GM23338 (cell line): ENCODE measurements around the gene EMX1. TPM values are rescaled to one million over a fixed set of nuclear protein-coding genes. Genes with fewer than 3 reads are reported as not detected.
"Not testable (repeated sequence)": the region's sequence is repeated elsewhere in the genome, so short reads cannot be mapped to it uniquely, and the experiment has no call there.

Experiments used
- ATAC-seq: fragments of 200-7000 bp; cut with Tn5 transposase; 3 replicates; pipeline ENCODE4 v1.9.1; 2020
- DNase-seq: peaks from one replicate; pipeline ENCODE4 v3.0.0-alpha.2; 2015; ENCODE audit warnings: low spot score
- H2AFZ ChIP-seq: fragments of 200-600 bp; sonication (generic); 2 replicates; pipeline ENCODE4 v1.8.0; 2016; ENCODE audit warnings: antibody characterized with exemption, mild to moderate bottlenecking, moderate library complexity
- H3F3A ChIP-seq: fragments of 200-600 bp; sonication (generic); replicated peaks from 2 replicates; pipeline ENCODE4 v1.8.0; 2017; ENCODE audit warnings: antibody characterized with exemption, mixed run types, low read depth
- H3K27ac ChIP-seq: fragments of 200-600 bp; sonication (generic); 2 replicates; pipeline ENCODE4 v1.6.1; 2016; ENCODE audit warnings: low read depth
- H3K27me3 ChIP-seq: fragments of 200-600 bp; sonication (generic); 2 replicates; pipeline ENCODE4 v1.8.0; 2016; ENCODE audit warnings: mild to moderate bottlenecking, mixed run types, moderate library complexity; ENCODE audit not compliant: insufficient read depth
- H3K36me3 ChIP-seq: fragments of 200-600 bp; sonication (generic); 2 replicates; pipeline ENCODE4 v1.8.0; 2016; ENCODE audit warnings: mild to moderate bottlenecking; ENCODE audit not compliant: insufficient read depth
- H3K4me1 ChIP-seq: fragments of 200-600 bp; sonication (generic); 2 replicates; pipeline ENCODE4 v1.8.0; 2016; ENCODE audit warnings: mild to moderate bottlenecking, moderate library complexity; ENCODE audit not compliant: insufficient read depth
- H3K4me2 ChIP-seq: fragments of 200-600 bp; sonication (generic); 2 replicates; pipeline ENCODE4 v1.7.1; 2017; ENCODE audit warnings: mixed run types
- H3K4me3 ChIP-seq: fragments of 200-600 bp; sonication (generic); 2 replicates; pipeline ENCODE4 v1.6.1; 2016; ENCODE audit warnings: mixed run types
- H3K79me2 ChIP-seq: fragments of 200-600 bp; sonication (generic); replicated peaks from 2 replicates; pipeline ENCODE4 v1.8.0; 2017; ENCODE audit warnings: mild to moderate bottlenecking; ENCODE audit not compliant: insufficient read depth
- H3K9me2 ChIP-seq: fragments of 200-600 bp; sonication (generic); 2 replicates; pipeline ENCODE4 v1.8.0; 2017; ENCODE audit not compliant: insufficient read depth
- H4K20me1 ChIP-seq: fragments of 200-600 bp; sonication (generic); replicated peaks from 2 replicates; pipeline ENCODE4 v1.8.0; 2017; ENCODE audit warnings: mild to moderate bottlenecking; ENCODE audit not compliant: insufficient read depth
- H3K27ac Mint-ChIP-seq: 2 replicates; pipeline ENCODE4 v1.8.0; 2020; ENCODE audit warnings: inconsistent platforms, mild to moderate bottlenecking, moderate library complexity, mixed read lengths
- H3K27me3 Mint-ChIP-seq: 3 replicates; pipeline ENCODE4 v1.8.0; 2022; ENCODE audit warnings: low read depth, mild to moderate bottlenecking, moderate library complexity, mixed read lengths, inconsistent platforms; ENCODE audit not compliant: insufficient read depth, poor library complexity
- H3K36me3 Mint-ChIP-seq: 3 replicates; pipeline ENCODE4 v1.8.0; 2021; ENCODE audit warnings: low read depth, mild to moderate bottlenecking, inconsistent platforms, moderate library complexity, mixed read lengths
- H3K4me1 Mint-ChIP-seq: 3 replicates; pipeline ENCODE4 v1.8.0; 2020; ENCODE audit warnings: mild to moderate bottlenecking, inconsistent platforms, mixed read lengths
- H3K4me3 Mint-ChIP-seq: 3 replicates; pipeline ENCODE4 v1.8.0; 2021; ENCODE audit warnings: moderate library complexity, mild to moderate bottlenecking, inconsistent platforms, mixed read lengths
- H3K9me3 Mint-ChIP-seq: 3 replicates; pipeline ENCODE4 v1.8.0; 2020; ENCODE audit warnings: moderate library complexity, mild to moderate bottlenecking, inconsistent platforms, mixed read lengths
- CREB1 ChIP-seq: fragments of 250-450 bp; sonication (Bioruptor Pico); IDR thresholded peaks from 2 replicates; pipeline ENCODE4 v1.5.0; 2020; ENCODE audit warnings: low read depth, mild to moderate bottlenecking, moderate library complexity
- EZH2 ChIP-seq: fragments of 200-600 bp; sonication (generic); IDR thresholded peaks from one replicate; pipeline ENCODE4 v1.8.0; 2017; ENCODE audit warnings: antibody characterized with exemption, mild to moderate bottlenecking, low read depth; ENCODE audit not compliant: unreplicated experiment
- EZH2phosphoT487 ChIP-seq: fragments of 200-600 bp; sonication (generic); IDR thresholded peaks from one replicate; pipeline ENCODE4 v1.8.1; 2018; ENCODE audit warnings: antibody characterized with exemption; ENCODE audit not compliant: unreplicated experiment
- NANOG ChIP-seq: IDR thresholded peaks from 2 replicates; pipeline ENCODE4 v1.6.1; 2016; ENCODE audit warnings: antibody characterized with exemption, borderline replicate concordance
- POLR2AphosphoS5 ChIP-seq: IDR thresholded peaks from 2 replicates; pipeline ENCODE4 v1.6.1; 2016; ENCODE audit warnings: antibody characterized with exemption, low read depth
- STAT1 ChIP-seq: IDR thresholded peaks from one replicate; pipeline ENCODE4 v1.6.1; 2016; ENCODE audit warnings: antibody characterized with exemption; ENCODE audit not compliant: unreplicated experiment
- ZNF114 ChIP-seq: fragments of 250-450 bp; sonication (Bioruptor Pico); IDR thresholded peaks from 2 replicates; pipeline ENCODE4 v1.5.0; 2020; ENCODE audit warnings: mild to moderate bottlenecking, moderate library complexity
- ZNF331 ChIP-seq: fragments of 250-450 bp; sonication (Bioruptor Pico); IDR thresholded peaks from 2 replicates; pipeline ENCODE4 v1.5.0; 2020; ENCODE audit warnings: low read depth, mild to moderate bottlenecking, moderate library complexity
- polyA plus RNA-seq: library from polyadenylated mRNA; unstranded; fragments of >200 nt; fragmentation: Nextera tagmentation; extraction: Ambion mirVana; gene quantifications from 2 replicates; pipeline ENCODE4 v1.2.1, GENCODE V29; 2016
- total RNA-seq: library from RNA; depleted of rRNA; stranded (reverse); fragments of >200 nt; shearing (Covaris generic); gene quantifications from 2 replicates; pipeline ENCODE4 v1.2.3, GENCODE V29; 2014
- TF ChIP-seq, protein P1 (sequence below): IDR thresholded peaks from 2 replicates; pipeline ENCODE4 v1.6.1; 2016; ENCODE audit warnings: antibody characterized with exemption
- TF ChIP-seq, protein P2 (sequence below): IDR thresholded peaks from one replicate; pipeline ENCODE4 v1.6.1; 2018; ENCODE audit warnings: antibody characterized with exemption; ENCODE audit not compliant: unreplicated experiment

EMX1 gene
- total and polyA plus RNA-seq, 2 experiments from 2014 or later = 3.9 to 7.9 TPM

DNA sequence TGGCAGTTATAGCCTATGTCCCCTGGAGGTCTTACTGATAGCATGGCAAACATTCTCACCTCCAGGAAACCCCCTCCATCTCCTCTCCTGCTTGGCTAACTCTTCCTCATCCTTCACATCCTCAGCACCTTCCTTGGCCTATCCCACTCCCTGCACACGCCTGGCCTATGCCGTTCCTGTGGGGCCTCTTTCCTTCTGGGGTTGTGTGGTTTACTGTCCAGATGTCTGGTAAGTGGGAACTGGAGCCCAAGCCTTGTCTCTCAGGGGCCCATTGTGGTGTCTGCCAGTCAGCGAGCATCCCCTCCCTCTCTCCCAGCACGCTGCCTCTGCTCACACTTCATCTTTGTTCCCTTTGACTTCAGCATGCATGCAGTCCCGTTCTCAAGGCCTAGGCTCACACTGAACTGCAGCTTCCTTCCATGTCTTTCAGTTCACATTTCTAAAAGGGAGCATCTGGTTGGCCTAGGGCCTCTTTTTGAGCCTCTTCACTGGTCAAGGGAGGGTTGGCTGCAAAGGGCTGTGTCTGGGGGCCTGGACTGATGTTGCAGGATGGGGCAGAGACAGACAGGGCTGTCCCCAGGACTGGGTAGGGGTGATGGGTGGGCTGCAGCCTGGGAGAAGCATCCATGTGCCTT is 17.0 kb upstream of the EMX1 start:
- Mint-ChIP-seq H3K27ac (no peak overlapping the region), H3K27me3 (peaks cover 10% of the 10 kb centered on the region), H3K4me3 (no peak overlapping the region), H3K4me1 (peaks cover 8% of the 10 kb centered on the region), H3K36me3 (no peaks in the 10 kb centered on the region), H3K9me3 (no peaks in the 10 kb centered on the region)
- no peaks in the 10 kb centered on the region for H4K20me1 ChIP-seq
- peaks cover 47% of the 10 kb centered on the region for H3K27me3 ChIP-seq
- no peak overlapping the region for H2AFZ ChIP-seq
- H3K9me2 ChIP-seq = no peaks in the 10 kb centered on the region
- H3K4me1 ChIP-seq = peaks cover 9% of the 10 kb centered on the region
- H3K4me3 ChIP-seq = no peak overlapping the region
- DNase-seq (no peak), ATAC-seq (no peak)
- no peak overlapping the region for H3K27ac ChIP-seq
- no peak overlapping the region for H3K4me2 ChIP-seq
- H3K79me2 ChIP-seq = no peaks in the 10 kb centered on the region
- TF ChIP-seq NANOG (no peak), ZNF114 (CRISPR knock-in tag) (no peak), EZH2phosphoT487 (no peak), EZH2 (no peak), POLR2AphosphoS5 (no peak), CREB1 (no peak), ZNF331 (CRISPR knock-in tag) (no peak)
- TF ChIP-seq, protein P1, sequence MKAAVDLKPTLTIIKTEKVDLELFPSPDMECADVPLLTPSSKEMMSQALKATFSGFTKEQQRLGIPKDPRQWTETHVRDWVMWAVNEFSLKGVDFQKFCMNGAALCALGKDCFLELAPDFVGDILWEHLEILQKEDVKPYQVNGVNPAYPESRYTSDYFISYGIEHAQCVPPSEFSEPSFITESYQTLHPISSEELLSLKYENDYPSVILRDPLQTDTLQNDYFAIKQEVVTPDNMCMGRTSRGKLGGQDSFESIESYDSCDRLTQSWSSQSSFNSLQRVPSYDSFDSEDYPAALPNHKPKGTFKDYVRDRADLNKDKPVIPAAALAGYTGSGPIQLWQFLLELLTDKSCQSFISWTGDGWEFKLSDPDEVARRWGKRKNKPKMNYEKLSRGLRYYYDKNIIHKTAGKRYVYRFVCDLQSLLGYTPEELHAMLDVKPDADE = no peak
- TF ChIP-seq, protein P2, sequence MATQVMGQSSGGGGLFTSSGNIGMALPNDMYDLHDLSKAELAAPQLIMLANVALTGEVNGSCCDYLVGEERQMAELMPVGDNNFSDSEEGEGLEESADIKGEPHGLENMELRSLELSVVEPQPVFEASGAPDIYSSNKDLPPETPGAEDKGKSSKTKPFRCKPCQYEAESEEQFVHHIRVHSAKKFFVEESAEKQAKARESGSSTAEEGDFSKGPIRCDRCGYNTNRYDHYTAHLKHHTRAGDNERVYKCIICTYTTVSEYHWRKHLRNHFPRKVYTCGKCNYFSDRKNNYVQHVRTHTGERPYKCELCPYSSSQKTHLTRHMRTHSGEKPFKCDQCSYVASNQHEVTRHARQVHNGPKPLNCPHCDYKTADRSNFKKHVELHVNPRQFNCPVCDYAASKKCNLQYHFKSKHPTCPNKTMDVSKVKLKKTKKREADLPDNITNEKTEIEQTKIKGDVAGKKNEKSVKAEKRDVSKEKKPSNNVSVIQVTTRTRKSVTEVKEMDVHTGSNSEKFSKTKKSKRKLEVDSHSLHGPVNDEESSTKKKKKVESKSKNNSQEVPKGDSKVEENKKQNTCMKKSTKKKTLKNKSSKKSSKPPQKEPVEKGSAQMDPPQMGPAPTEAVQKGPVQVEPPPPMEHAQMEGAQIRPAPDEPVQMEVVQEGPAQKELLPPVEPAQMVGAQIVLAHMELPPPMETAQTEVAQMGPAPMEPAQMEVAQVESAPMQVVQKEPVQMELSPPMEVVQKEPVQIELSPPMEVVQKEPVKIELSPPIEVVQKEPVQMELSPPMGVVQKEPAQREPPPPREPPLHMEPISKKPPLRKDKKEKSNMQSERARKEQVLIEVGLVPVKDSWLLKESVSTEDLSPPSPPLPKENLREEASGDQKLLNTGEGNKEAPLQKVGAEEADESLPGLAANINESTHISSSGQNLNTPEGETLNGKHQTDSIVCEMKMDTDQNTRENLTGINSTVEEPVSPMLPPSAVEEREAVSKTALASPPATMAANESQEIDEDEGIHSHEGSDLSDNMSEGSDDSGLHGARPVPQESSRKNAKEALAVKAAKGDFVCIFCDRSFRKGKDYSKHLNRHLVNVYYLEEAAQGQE = no peak
- no peaks in the 10 kb centered on the region for H3K36me3 ChIP-seq
- H3F3A ChIP-seq = no peaks in the 10 kb centered on the region

DNA sequence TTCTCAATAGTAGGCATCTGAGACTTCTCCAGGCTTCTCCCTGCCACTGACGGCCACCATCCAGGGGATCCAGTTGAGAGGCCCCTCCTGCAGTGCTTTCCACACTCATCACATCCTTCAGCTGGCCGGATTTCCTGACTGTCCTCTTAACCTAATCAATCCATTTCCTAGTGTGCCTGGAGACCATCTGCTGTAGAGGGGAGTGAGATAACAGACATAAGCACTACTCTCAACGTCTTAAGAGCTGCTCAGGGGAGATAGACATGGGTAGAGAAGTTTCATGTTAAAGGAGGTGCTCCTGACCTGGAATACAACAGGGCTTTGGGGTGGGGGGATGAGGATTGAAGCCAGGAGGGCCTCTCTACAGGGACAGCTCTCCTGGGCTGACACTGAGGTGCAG is 15.9 kb upstream of the EMX1 start:
- H3F3A ChIP-seq = no peaks in the 10 kb centered on the region
- peaks cover 3% of the 10 kb centered on the region; the same call in 1 of the 3 replicates for H3K4me1 Mint-ChIP-seq
- no peak overlapping the region for H3K4me3 Mint-ChIP-seq
- no peak for TF ChIP-seq NANOG
- no peak for TF ChIP-seq STAT1
- no peak for TF ChIP-seq EZH2phosphoT487
- H3K27ac ChIP-seq = no peak overlapping the region
- 0 out of 2 replicates have a peak, but pooled peaks cover 3% of the 10 kb centered on the region for H3K4me1 ChIP-seq
- no peak for DNase-seq
- no peak for ATAC-seq
- peaks cover under 1% of the 10 kb centered on the region for H3K27me3 Mint-ChIP-seq
- H3K27ac Mint-ChIP-seq = no peak overlapping the region
- H3K79me2 ChIP-seq = no peaks in the 10 kb centered on the region
- H3K36me3 Mint-ChIP-seq = no peaks in the 10 kb centered on the region
- H3K9me3 Mint-ChIP-seq = no peaks in the 10 kb centered on the region
- H3K9me2 ChIP-seq = no peaks in the 10 kb centered on the region
- H2AFZ ChIP-seq = no peak overlapping the region
- H3K27me3 ChIP-seq = peaks cover 48% of the 10 kb centered on the region
- H4K20me1 ChIP-seq = no peaks in the 10 kb centered on the region
- H3K36me3 ChIP-seq = no peaks in the 10 kb centered on the region
- H3K4me3 ChIP-seq = no peak overlapping the region
- no peak overlapping the region for H3K4me2 ChIP-seq

DNA sequence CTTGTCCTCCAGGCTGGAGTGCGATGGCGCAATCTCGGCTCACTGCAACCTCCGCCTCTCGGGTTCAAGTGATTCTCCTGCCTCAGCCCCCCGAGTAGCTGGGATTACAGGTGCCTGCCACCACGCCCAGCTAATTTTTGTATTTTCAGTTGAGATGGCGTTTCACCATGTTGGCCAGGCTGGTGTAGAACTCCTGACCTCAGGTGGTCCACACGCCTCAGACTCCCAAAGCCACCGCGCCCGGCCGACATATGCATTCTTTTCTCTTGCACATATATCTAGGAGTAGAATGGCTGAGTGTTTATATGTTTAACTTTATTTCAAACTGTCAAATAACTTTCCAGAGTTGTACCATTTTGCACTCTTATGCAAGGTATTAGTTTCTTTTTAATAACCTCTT is 9.9 kb upstream of the EMX1 start:
- H3K9me3 Mint-ChIP-seq, H3K4me1 ChIP-seq, H3K27ac ChIP-seq, H4K20me1 ChIP-seq, H3F3A ChIP-seq, H3K4me3 Mint-ChIP-seq, ATAC-seq, H3K36me3 Mint-ChIP-seq, H3K27ac Mint-ChIP-seq, H3K4me3 ChIP-seq, DNase-seq, H3K36me3 ChIP-seq, H2AFZ ChIP-seq, H3K4me1 Mint-ChIP-seq, H3K9me2 ChIP-seq, H3K4me2 ChIP-seq, H3K79me2 ChIP-seq: not testable (repeated sequence)
- H3K27me3 Mint-ChIP-seq = peaks cover 21% of the 10 kb centered on the region
- H3K27me3 ChIP-seq = peaks cover 74% of the 10 kb centered on the region
